Stimulated activated CD8-positive, alpha-beta memory T cell treated with anti-CD3 and anti-CD28 coated beads, Interleukin-12 subunit alpha, Interleukin-12 subunit beta, amount 100 ng/mL, for 4 hours (primary cell): ENCODE data around the gene XRN2.
"Not testable (repeated sequence)": the region's sequence is repeated elsewhere in the genome, so short reads cannot be mapped to it uniquely, and the experiment has no call there.

Experiments used
- DNase-seq: peaks from one replicate; pipeline ENCODE4 v3.0.0-alpha.2; 2020; ENCODE audit warnings: low read depth

Gene XRN2

DNA sequence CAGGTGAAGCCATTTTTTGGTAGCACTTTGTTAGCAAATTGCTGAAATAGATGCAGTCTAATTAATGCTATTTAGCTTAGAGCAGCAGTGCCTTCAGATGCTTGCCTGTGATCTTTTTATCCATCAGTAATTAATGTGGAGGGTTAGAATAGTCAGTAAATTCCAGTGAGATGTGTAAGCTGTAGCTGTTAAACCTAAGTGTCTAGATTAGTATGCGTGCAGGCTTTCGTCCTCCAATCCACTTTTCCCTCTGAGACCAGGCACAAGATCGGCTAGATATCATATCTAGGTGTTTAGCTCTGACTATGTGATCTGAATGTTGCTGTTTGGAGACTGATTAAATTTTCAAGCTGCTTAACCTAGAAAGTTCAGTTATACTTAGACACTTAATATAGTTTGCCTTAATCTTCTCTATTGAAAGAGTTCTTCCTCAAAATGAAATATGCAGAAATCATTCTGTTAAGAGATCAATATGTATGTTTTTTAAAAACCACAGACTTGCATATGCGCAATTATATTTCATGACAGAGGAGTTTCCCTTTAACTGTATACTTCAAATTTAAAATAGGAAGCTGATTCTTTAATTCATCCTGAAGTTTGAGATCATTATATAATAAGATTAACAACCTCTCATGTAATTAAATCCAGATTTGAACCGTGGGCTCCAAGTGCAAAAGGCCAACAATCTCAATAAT lies 41.2 kb downstream of the XRN2 start:
- no peak for DNase-seq

GRCh38 chr20:21344961-21345360 lies 41.8 kb downstream of the XRN2 start:
- DNase-seq, result no peak

- no peak for DNase-seq
Measured at GRCh38 chr20:21352703-21353102, 49.6 kb downstream of the XRN2 start.

GRCh38 chr20:21353236-21353635 lies 50.1 kb downstream of the XRN2 start:
- DNase-seq, result no peak

- DNase-seq, result no peak
Measured at GRCh38 chr20:21355981-21356380, 52.9 kb downstream of the XRN2 start.

DNA sequence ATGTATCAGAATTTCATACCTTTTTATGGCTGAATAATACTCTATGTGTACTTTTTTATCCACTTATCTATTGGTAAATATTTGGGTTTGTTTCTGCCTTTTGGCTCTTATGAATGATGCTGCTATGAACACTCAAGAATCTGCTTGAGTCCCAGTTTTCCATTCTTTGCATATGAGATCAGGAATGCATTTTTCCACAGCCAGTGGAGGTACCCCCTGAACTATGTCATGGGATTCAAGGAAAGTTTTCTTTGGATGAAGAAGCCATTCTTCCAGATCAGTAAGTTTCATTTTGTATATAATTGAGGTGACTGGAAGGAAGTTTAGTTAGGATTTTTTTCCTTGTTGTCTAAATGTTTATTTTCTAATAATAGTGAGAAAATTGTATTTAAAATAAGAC lies 53.3 kb downstream of the XRN2 start:
- DNase-seq, result no peak

GRCh38 chr20:21357844-21358243 lies 54.7 kb downstream of the XRN2 start:
- DNase-seq, result no peak

- DNase-seq, result no peak
Measured at GRCh38 chr20:21358737-21359136, 55.6 kb downstream of the XRN2 start.

DNA sequence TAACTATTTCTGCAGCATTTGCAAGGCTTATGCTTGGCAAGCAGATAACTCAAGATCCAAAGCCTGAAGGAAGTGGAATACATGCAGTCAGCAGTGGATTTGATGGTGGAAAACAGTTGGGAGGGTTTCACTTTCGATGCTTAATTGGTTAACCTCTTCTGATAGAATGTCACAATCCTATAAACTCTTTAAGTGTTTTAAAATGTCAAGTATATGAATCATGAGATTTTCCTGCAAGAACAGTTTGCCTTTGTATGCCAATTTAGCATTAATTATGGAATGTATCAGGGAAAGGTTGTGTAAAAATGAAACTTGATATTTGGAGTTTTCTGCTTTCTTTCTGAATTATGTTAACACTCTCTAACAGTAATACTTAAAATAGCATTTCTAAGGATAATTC lies 57.6 kb downstream of the XRN2 start:
- no peak for DNase-seq

GRCh38 chr20:21361266-21361665 lies 58.1 kb downstream of the XRN2 start:
- no peak for DNase-seq

- DNase-seq, result no peak
Measured at GRCh38 chr20:21364413-21364812, 61.3 kb downstream of the XRN2 start.

DNA sequence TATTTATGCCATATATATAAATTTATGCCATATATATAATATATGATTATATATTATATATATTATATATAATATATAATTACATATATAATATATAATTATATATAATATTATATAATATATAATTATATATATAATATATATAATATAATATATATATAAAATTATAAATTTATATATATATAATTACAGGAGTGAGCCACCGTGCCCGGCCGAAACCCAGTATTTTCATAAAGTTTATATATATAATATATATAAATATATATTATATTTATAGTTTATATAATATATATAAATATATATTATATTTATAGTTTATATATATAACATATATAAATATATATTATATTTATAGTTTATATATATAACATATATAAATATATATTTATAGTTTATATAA lies 62.6 kb downstream of the XRN2 start:
- no peak for DNase-seq

GRCh38 chr20:21366273-21366672 lies 63.1 kb downstream of the XRN2 start:
- DNase-seq, result not testable (repeated sequence)

- DNase-seq, result no peak
Measured at GRCh38 chr20:21368791-21369190, 65.7 kb downstream of the XRN2 start.

- DNase-seq, result no peak
Measured at GRCh38 chr20:21371193-21371592, 68.1 kb downstream of the XRN2 start.

GRCh38 chr20:21372016-21372415 lies 68.9 kb downstream of the XRN2 start:
- DNase-seq, result no peak

DNA sequence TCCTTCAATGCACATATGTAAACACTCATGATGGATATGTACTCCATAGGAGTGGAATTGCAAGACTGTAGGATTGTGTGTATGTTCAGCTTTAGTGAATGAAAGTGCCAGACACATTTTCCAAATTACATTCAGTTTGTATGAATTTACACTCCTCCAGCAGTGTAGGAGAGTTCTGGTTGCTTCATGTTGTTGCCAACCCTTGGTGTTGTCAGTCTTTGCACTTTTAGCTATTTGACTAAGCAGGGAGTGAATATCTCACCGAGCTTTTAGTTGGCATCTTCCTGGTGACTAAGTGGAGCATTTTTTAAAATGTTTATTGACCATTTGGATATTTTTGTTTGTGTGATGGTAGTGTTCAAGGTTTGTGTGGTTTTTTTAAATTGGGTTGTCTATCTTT lies 70.3 kb downstream of the XRN2 start:
- DNase-seq, result no peak

GRCh38 chr20:21376626-21377025 lies 73.5 kb downstream of the XRN2 start:
- no peak for DNase-seq

DNA sequence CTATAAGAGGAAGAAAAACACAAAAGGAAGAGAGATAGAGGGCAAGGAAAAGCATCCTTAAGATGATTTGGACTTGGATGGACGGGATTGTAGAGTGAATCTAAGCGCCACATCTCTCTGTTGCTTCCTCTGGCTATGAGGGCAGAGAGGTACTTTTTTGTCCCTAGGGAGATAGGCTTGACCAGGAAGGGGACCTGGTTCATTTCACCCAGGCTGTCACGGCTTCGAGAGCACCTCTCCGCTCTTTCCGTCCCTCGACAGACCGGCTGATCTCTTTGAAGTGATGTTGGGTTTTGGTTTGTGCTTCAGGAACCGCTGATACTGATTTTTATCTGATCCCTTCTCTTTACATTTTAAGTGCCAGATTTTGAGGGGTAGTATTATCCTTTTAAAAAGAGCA lies 74.6 kb downstream of the XRN2 start:
- DNase-seq, result no peak

GRCh38 chr20:21378259-21378658 lies 75.1 kb downstream of the XRN2 start:
- no peak for DNase-seq

DNA sequence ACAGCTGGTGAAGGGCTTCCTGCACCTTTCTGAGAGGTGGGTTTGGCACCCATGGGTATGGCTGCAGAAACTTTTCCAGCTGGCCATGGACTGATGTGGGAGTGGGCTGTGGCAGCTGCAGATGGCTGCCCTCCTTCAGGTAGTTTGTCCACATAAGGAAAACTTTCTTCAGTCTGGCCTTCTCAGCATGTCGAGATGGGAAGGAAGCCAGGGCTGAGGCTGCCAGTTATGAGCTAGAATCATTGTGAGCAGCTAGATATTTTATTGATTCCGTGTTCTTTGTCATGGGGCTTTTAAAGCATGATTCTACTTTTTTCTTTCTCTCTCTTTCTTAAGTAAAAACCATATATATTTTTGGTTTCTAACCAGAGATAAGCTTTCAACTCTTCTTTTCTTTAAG lies 77.6 kb downstream of the XRN2 start:
- no peak for DNase-seq

DNA sequence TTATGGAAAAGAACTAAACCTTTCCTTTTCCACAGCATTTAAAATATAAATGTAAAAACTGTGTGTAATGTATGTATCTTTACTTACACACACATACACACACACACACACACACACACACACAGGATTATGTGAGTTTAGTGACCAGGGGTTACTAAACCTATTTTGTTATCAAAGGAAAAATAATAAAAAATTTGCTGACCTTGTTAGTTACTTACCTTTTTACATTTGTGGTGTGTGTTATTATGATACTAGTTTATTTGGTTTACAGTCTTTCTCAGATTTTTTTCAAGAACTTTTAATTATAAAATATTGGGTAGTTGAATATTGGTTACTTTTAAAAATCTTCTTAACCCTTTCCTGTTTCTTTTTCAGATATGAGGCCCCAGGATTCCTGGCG lies 78.5 kb downstream of the XRN2 start:
- DNase-seq, result no peak

DNA sequence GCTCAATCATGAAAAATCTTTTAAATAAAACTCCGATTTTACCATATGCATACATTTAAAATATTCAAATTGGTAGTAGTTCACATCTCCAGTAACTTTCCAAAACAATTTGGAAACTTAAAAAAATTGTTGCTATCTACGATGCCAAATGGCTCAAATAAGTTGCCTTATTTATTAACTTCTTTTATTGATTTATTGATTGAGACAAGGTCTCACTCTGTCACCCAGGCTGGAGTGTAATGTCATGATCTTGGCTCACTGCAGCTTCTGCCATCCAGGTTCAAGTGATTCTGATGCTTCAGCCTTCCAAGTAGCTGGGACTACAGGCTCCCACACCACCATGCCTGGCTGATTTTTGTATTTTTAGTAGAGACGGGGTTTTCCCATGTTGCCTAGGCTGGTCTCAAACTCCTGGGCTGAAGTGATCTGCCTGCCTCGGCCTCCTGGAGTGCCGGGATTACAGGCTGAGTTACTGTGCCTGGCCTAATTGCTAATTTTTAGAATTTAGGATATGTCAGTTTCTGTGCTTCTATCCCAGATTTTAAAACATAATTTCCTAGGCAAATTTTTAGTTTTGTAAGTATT lies 81.3 kb downstream of the XRN2 start:
- DNase-seq, result no peak

DNA sequence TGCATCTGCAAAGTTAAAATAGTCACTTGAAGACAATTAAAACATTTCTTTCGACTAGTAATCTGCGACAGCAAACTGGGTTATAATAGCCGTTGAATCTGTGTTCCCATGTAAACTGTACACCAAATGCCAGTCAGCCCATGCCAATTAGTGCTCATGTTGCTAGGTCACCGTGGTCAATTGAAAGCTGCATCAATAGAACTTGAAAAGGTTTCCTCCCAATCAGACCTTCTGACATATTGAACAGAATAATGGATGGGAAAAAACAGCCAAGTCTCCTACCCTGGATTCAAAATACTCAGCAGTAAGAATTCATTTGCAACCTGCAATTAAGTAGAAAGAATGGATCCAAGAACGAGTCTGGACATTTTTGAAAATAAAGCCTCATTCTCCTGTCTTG lies 83.0 kb downstream of the XRN2 start:
- DNase-seq, result no peak
